HG03565 (cell line): ENCODE measurements around the gene ARHGEF28.

Experiments used
- ATAC-seq: cut with Tn5 transposase; IDR thresholded peaks from one replicate; pipeline ENCODE4 v1.9.1; 2021; ENCODE audit warnings: mild to moderate bottlenecking, moderate library complexity; ENCODE audit not compliant: unreplicated experiment

Gene ARHGEF28

GRCh38 chr5:73692166-73692640, 66.2 kb downstream of the ARHGEF28 start:
- ATAC-seq, result no peak

DNA sequence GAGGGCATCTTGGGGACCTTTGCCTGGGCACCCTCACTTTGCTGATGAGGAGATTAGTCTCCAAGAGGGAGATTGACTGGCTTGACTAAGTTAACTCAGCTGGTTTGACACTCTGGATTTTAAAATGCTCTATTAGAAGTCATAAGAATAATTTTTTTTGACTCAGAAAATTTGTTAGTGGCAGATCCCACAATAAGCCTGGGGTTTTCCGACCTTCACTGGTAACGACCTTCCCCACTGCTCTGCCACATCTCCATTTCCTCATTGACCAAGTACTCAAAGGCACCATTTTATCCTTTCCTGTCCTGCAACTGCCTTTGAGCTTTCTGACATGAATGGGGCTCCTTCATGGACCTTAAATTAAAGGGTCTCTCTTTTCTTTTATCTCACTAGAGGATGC, 67.0 kb downstream of the ARHGEF28 start:
- no peak for ATAC-seq

DNA sequence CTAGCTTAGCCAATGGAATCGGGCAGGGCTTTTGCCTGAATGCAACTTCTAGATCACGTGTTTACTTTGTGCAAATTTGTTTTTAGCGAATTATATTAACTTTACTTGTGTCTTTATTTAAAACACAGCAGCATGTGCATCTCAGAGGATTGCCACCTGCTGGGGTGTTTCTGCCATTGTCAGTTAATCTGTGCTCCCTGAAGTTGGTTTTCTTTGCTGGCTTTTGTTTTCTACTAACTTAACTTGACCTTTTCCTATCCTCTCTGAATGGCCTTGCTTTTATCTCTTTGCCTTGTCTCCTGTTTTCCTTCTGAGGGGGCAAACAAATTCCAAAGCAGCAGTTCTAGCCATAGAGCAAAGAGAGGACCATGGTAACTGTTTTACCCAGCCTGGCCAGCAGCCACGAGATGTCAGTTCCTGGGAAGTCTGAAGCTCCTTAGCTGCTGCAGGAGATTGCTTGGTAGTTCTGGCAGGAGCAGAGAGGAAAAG, 67.6 kb downstream of the ARHGEF28 start:
- no peak for ATAC-seq

DNA sequence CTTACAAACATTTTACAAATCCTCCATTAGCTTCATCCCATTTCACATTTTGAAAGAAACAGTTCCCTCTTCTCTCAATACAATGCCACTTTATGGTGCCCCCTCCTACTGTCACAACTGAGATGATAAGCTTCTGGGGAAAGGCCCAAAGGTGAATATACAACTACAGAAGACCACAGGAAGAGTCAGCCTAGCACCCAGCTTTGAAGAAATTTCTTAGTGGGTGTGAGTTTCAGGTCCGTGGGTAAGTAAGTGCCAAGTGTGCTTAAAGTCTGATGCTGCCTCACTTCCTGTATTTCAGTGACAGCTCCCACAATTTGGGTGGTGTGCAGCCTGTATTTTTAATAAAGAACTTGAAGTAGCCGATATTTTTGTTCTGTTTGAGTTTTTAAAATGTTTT, 68.1 kb downstream of the ARHGEF28 start:
- ATAC-seq, result no peak

DNA sequence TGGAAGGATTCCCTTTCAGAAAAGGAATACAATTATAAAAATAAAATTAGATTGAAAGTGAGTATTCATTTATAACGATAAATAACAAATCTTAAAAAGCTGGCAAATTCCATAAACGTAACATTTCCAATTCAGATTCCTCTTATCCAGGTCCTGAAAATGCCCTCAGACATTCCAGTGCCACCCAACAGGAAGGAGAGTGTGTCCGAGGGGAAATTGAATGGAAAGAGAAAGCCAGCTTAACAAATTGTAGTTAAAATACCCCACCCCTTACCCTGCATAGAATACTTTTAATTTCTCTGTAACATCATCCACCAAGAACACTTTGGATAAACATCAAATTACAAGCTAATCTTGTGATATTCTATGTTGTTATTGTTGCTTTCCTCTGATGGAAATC, 72.0 kb downstream of the ARHGEF28 start:
- ATAC-seq, result no peak

- ATAC-seq, result no peak
Measured at GRCh38 chr5:73701566-73701965, 75.6 kb downstream of the ARHGEF28 start.

- ATAC-seq, result no peak
Measured at GRCh38 chr5:73702534-73702933, 76.5 kb downstream of the ARHGEF28 start.

- no peak for ATAC-seq
Measured at GRCh38 chr5:73702951-73703350, 77.0 kb downstream of the ARHGEF28 start.

DNA sequence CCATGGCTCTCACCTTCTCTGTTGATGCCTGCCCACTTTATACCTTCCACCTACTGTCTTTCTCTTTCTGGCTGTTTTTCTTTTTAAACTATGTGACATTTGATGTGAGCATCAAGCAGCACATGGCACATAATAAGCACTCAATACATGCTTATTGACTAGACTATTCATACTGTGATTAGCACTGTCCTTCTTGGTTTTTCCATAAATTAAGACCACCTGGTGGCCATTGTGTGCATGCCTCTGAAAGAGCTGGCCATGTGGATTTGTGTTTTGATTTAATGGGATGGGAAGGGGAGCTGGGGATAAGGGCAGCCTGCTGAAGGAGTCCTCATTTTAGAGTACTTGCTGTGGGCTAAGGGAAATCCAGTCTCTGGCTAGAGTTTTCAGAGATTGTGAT, 79.4 kb downstream of the ARHGEF28 start:
- ATAC-seq, result no peak

GRCh38 chr5:73706963-73707362, 81.0 kb downstream of the ARHGEF28 start:
- ATAC-seq, result no peak

DNA sequence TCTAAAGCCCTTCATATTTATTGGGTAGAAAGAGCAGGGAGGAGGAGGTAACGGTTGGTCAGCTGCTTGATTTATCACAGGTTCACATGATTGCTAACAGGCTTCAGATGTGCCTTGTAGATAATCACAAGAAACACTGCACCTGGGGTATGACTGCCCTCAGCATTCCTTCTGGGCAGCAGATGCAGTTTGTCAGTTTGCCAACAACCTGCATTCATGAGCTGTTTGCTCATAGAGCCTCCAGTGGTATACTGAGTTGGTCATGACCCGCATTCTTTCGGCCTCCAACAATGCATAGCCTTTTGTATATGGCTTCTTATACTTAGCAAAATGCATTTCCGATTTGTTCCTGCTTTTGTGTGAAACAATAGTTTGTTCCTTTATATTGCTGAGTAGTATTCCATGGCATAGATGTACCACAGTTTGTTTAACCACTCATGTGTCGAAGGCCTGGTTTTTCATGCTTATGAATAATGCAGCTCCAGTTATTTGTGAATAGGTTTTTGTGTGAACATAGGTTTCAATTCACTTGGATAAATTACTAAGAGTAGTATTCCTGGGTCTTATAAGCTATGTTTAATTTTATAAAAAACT, 83.6 kb downstream of the ARHGEF28 start:
- no peak for ATAC-seq

DNA sequence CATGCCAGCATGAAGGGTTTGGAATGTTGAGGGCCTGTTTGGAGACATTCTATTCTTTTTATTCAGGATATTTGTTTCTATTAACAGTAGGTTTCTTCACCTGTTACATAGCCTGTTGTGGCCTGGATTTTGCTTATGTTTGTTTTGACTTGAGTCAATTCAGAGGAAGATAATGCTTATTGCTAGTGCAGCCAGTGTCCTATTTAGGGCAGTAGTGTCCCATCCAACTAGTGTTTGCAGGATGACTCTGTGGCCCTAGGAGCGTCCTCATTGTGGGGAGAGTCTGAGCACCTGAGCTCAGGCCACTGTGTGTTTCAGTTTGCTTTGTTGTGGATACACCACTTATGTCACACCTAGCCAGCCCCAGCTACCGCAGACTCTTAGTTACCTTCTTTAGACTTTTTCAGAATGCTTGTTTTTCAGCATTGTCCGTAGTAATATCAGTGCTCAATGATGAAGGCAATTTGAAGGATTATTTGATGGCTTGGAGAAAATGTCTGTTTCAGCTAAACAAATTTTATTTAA, 90.3 kb downstream of the ARHGEF28 start:
- ATAC-seq, result no peak

DNA sequence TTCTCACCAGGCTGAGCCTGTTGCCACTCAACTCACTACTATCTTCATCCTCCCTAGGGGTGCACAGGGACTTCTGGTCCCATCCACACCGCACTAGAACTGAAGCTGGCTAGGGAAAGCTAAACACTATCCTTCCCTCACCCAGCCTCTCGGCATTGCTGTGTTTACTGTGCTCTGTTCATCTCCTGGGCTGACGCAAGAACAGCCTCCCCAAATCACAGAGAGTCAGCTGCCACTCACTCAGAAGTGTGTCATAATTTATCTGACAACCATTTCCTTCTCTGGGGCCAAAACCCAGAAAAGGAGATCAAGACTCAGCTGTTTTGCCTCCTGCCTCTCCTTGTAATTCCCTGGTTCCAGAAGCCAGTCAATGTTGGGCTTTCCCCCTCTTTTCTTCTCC, 92.8 kb downstream of the ARHGEF28 start:
- ATAC-seq, result no peak

GRCh38 chr5:73719632-73720031, 93.6 kb downstream of the ARHGEF28 start:
- ATAC-seq, result no peak

- no peak for ATAC-seq
Measured at GRCh38 chr5:73722231-73722630, 96.2 kb downstream of the ARHGEF28 start.

- ATAC-seq, result no peak
Measured at GRCh38 chr5:73726071-73726470, 100.1 kb downstream of the ARHGEF28 start.

DNA sequence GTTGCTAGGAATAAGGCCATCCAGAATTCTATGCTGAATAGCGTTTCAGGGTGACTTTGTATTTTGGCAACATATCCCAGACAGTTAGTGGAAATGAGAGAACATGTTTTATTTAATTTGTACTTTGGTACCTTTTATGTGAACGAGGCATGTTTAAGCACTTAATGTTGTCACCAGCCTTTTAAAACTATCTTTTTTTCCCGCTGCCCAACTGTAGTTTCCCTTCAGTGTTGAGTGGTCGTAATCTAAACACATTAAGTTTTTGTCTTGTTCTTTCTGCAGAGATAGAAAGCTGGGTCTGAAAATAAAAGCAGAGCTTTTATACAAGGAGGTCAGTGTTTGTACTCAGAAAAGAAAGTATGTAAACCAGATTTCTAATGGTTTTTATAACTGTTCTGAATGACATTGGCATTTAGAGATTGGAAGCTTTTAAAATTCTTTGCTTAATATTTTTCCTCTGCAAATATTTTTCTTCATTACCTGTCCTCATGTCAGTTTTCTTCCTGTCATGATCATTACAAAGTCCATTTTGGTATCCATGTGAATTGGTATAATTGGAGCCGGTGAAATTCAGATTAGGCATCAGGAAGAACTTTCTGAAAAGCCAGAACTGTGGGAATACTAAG, 100.7 kb downstream of the ARHGEF28 start:
- no peak for ATAC-seq

DNA sequence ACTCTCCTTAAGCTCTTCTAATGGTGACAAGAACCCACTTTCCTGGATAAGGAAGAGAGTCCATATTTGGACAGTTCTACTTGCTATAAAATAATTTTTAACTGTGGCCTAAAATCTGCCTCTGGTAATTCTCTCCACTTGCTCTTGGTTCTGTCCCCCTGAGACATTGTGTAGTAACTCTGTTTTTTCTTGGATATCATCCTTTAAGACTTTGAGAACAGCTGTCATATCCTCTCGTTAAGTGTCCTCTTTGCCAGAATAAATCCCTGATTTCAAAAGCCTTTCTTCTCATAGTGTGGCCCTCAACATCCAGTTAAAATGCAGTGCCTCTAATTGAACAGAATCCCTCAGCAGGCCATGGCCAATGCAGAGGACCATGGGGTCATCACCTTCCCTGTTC, 101.5 kb downstream of the ARHGEF28 start:
- ATAC-seq, result no peak

DNA sequence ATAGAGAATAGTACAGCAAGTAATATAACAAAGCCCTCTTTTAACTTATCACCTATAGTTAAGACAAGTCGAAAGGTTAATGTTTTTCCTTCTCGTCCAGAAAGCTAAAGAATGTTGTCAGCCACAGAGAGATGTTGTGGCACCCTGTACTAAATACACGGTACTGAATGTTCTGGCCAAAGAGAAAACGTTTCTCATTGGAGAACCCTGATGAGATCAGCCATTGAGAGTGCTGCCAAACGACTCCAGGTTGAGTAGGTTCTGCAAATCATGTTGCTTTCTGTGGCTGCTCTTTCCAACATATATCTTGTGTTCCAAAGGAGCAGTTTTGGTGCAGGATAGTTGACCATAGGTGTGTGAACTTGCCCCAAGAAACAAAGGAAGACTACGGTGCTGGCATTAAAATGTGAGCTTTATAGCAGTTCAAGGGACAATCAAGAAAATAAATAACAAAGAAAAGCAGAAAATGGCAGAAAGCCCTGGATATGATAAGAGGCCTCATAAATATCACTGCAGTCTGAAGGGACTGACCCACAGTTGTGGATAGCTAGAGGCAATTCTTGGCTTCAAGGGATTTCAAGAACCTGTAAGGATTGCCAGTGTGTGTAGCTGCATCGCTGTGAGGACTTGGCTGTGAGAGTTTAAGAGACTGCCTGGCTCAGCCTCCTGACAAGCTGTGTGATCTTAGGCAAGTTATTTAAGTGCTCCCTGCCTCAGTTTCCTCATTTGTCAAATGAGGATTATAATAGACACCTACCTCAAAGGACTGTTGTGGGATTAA, 102.7 kb downstream of the ARHGEF28 start:
- no peak for ATAC-seq

- ATAC-seq, result no peak
Measured at GRCh38 chr5:73729329-73729728, 103.3 kb downstream of the ARHGEF28 start.

- ATAC-seq, result no peak
Measured at GRCh38 chr5:73732045-73732444, 106.0 kb downstream of the ARHGEF28 start.

- no peak for ATAC-seq
Measured at GRCh38 chr5:73733219-73733618, 107.2 kb downstream of the ARHGEF28 start.
